Spleen (tissue), 7 donors: ENCODE measurements around the gene MAP4K3.

Experiments
- POLR2AphosphoS5 ChIP-seq, 3 donors: sonication (generic); formaldehyde crosslinking; IDR thresholded peaks; one replicate each; pipeline ENCODE4 v1.5.1; 2017; ENCODE audit warnings: antibody characterized with exemption in 3 of 3
- TF ChIP-seq, protein P1 (sequence below), 11 experiments: fragments of 200-600 bp in 7 of 11; fragments of 450-650 bp in 4 of 11; sonication (generic) in 4 of 11; IDR thresholded peaks in 8 of 11; conservative IDR thresholded peaks in 3 of 11; 1 replicate in 7 of 11; 2 replicates in 4 of 11; pipeline versions ENCODE4 v1.4.0 to v1.8.0; 2016 to 2021; ENCODE audit warnings: antibody characterized with exemption in 11 of 11, inconsistent platforms in 4 of 11, mild to moderate bottlenecking in 1 of 11
- donor health status: DM: no; HTN: no; CAD: no; lungs with moderate emphysema.
- donor health status: DM: no; HTN: no; CAD: no.
- donor health status: DM: no; HTN: no; CAD: no.

- TF ChIP-seq, protein P1, sequence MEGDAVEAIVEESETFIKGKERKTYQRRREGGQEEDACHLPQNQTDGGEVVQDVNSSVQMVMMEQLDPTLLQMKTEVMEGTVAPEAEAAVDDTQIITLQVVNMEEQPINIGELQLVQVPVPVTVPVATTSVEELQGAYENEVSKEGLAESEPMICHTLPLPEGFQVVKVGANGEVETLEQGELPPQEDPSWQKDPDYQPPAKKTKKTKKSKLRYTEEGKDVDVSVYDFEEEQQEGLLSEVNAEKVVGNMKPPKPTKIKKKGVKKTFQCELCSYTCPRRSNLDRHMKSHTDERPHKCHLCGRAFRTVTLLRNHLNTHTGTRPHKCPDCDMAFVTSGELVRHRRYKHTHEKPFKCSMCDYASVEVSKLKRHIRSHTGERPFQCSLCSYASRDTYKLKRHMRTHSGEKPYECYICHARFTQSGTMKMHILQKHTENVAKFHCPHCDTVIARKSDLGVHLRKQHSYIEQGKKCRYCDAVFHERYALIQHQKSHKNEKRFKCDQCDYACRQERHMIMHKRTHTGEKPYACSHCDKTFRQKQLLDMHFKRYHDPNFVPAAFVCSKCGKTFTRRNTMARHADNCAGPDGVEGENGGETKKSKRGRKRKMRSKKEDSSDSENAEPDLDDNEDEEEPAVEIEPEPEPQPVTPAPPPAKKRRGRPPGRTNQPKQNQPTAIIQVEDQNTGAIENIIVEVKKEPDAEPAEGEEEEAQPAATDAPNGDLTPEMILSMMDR (IDR thresholded peaks at IDR 0.05 in 8 of 11, conservative IDR thresholded peaks at IDR 0.05 in 3 of 11): no peak
- TF ChIP-seq POLR2AphosphoS5 (IDR thresholded peaks at IDR 0.05): peak in 1 of 3 donors; percentile 69
Measured at GRCh38 chr2:39216346-39217191, 220.5 kb downstream of the MAP4K3 start.
